GM18870 (cell line): Measurements from ENCODE around the gene NPHP3.
"Not testable (repeated sequence)": the region's sequence is repeated elsewhere in the genome, so short reads cannot be mapped to it uniquely, and the experiment has no call there.

Experiments
- ATAC-seq: cut with Tn5 transposase; IDR thresholded peaks from one replicate; pipeline ENCODE4 v1.9.1; 2021; ENCODE audit warnings: moderate library complexity; ENCODE audit not compliant: unreplicated experiment

The NPHP3 gene, protein sequence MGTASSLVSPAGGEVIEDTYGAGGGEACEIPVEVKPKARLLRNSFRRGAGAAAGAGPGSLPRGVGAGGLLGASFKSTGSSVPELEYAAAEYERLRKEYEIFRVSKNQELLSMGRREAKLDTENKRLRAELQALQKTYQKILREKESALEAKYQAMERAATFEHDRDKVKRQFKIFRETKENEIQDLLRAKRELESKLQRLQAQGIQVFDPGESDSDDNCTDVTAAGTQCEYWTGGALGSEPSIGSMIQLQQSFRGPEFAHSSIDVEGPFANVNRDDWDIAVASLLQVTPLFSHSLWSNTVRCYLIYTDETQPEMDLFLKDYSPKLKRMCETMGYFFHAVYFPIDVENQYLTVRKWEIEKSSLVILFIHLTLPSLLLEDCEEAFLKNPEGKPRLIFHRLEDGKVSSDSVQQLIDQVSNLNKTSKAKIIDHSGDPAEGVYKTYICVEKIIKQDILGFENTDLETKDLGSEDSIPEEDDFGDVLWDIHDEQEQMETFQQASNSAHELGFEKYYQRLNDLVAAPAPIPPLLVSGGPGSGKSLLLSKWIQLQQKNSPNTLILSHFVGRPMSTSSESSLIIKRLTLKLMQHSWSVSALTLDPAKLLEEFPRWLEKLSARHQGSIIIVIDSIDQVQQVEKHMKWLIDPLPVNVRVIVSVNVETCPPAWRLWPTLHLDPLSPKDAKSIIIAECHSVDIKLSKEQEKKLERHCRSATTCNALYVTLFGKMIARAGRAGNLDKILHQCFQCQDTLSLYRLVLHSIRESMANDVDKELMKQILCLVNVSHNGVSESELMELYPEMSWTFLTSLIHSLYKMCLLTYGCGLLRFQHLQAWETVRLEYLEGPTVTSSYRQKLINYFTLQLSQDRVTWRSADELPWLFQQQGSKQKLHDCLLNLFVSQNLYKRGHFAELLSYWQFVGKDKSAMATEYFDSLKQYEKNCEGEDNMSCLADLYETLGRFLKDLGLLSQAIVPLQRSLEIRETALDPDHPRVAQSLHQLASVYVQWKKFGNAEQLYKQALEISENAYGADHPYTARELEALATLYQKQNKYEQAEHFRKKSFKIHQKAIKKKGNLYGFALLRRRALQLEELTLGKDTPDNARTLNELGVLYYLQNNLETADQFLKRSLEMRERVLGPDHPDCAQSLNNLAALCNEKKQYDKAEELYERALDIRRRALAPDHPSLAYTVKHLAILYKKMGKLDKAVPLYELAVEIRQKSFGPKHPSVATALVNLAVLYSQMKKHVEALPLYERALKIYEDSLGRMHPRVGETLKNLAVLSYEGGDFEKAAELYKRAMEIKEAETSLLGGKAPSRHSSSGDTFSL (N-terminal part only)

GRCh38 chr3:132722165-132723023 lies at the start of gene NPHP3:
Gene NPHP3 (minus strand): TSS chr3:132722409. CDS start chr3:132722355, 54 bp downstream.
- ATAC-seq, result no peak

DNA sequence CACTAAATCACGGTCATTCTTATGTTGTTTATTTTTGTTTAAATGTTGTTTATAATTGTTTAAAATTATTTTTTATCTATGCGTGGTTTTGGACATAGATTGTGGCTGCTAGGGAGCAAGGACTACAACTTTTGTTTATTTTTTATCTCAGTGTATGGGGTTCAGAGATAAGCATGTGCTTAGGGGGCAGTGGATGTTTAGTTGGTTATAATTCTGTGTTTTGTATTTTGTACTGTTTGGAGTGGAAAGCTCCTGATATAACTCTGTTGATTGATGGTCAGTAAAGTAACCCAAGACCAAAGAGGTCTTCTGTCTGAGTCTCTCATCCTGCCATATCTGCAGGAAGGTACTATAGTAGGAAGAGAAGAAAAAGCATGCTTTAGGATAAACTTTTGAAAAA lies 36.5 kb upstream of the NPHP3 start:
- no peak for ATAC-seq

GRCh38 chr3:132756108-132756650 lies 34.0 kb upstream of the NPHP3 start:
- ATAC-seq, result no peak

DNA sequence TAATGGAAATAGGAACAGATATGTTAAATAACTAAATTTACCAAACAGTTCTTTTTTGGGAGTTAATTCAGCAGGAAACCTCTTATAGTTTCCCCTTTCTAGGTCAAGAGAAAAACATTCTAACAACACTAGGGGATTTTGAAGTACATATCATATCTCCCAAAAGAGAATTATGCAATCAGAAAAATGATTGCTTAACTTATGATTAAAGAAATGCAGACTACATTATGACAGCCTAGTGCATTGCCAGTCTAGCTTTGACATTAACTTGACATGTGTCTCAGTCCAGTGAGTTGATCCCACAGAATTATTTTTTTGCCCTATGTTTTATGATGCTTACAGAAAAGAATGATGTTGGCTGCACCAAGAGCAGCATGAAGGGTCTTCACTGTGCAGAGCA lies 31.7 kb upstream of the NPHP3 start:
- ATAC-seq, result no peak

DNA sequence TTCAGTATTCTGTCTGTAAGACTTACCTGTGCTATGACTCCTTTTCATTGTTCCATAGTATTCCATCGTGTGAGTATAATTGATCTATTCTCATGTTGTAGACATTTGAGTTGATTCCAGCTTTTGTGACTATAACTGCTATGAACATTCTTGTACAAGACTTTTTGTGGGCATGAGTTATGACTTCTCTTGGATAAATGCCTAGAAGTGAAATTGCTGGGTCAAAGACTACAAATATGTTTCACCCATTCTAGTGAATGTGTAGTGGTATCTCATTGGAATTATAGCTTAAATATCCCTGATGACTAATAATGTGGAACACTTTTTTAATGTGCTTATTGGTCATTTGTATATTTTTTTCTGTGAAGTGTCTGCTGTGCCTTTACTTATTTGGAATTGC lies 27.6 kb upstream of the NPHP3 start:
- no peak for ATAC-seq

- not testable (repeated sequence) for ATAC-seq
Measured at GRCh38 chr3:132746720-132747119, 24.5 kb upstream of the NPHP3 start.

DNA sequence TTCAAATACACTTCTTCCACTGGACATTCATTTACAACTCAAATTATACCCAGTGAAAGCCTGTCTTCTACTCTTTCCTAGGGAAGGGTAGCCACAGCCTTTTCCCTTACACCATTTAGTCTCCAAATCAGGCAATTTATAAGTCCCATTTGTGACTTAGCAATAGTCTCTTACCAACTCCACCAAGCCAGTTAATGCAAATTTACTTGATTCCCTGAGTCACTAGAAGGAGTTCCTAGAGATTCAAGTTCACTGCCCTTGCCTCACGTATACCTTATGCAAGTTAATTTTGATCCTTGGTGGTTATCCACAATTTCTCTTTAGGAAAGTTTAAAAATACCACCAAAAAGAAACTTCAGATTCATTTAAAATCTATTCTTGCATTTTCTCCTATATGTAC lies 16.1 kb upstream of the NPHP3 start:
- ATAC-seq, result no peak

DNA sequence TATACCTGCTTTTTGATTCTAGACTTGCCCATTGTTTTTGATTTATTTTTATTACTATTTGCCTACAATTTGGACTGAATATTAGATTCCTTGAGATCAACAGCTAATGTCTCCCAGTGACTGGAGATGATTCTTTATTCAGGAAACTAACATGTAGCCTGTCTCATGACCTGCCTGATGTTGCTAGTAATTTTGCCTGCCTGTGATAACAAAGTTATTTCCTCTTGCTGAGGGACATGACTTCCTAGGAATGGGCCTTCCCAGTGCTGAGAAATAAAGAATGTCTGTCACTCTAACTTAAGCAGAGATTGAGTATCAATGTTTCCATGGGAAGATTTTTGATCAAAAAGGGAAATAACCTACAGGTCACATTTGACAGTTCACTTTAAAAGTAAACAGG lies 13.4 kb upstream of the NPHP3 start:
- no peak for ATAC-seq

DNA sequence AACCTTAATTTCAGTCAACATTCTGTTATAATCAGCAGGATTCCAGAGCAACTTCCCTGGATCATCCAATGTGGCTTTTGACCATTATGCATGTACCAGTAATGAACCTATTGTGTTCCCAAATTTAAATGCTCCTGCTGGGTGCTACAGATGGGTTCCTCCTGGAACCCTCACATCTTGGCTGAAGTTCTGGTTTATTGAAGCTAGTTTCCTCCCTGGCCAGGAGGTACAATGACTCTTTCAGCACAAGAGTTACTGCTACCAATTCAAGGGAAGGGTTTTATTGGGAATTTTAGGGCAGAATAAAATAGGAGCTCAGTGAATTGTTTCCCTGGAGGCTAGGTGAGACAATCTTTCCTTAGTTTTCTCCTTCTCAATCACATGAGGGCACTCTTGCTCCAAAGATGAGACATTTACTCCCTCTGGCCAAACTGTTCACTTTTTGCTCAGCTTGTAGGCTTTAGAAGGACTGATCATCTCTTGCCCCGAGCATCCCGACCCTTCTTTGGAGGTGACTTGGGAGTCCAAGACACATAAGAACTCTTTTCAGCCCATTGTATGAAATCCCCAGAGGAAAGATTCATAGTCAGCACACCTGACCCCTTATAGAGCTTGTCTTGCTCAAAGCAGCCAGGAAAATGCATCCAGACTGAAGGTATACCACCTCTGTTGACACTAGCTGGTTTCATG lies 8.8 kb upstream of the NPHP3 start:
- no peak for ATAC-seq

GRCh38 chr3:132726341-132726823 lies 4.2 kb upstream of the NPHP3 start:
- no peak for ATAC-seq

DNA sequence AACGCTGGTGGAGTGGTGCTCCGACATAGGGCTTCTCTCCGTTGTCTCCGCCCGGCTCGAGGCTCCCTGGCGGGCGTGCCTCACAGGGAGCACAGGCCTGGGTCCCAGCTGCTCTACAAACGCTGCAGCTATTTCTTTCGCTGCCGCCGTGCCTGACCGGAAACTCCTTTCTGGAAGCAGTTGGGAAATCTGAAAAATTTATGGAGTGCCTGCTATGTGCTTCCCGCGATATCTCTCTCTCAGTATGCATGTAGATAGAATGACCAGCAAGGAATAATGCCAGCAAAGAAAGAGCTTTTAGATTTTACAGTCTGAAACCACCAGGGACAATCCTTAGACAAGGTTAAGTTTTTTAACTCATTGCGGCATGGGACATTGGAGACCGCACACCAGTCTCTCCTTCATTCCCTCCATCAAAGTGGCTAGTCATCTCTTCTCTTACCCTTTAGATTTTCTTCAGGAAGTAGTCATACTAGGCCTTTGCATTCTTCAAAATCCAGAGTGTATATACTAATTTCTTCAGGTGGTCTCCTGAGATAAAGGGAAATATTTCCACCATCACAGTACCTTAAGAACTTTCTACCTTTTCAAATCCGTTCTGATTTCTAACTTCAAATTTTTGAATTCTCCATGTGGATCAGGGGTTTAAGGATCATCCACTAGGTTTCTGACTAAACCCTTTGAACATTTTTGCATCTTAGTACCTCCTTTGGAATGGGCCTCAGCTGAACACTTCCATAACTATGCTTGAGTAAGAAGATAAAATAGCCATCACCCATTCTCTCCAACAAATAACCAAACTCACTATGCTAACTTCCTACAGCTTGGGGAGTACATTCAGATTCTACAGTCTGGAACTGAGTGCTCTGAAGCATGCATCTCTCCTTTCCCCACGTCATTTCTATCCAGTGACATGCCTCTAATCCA lies 1.1 kb upstream of the NPHP3 start:
- ATAC-seq, result no peak

DNA sequence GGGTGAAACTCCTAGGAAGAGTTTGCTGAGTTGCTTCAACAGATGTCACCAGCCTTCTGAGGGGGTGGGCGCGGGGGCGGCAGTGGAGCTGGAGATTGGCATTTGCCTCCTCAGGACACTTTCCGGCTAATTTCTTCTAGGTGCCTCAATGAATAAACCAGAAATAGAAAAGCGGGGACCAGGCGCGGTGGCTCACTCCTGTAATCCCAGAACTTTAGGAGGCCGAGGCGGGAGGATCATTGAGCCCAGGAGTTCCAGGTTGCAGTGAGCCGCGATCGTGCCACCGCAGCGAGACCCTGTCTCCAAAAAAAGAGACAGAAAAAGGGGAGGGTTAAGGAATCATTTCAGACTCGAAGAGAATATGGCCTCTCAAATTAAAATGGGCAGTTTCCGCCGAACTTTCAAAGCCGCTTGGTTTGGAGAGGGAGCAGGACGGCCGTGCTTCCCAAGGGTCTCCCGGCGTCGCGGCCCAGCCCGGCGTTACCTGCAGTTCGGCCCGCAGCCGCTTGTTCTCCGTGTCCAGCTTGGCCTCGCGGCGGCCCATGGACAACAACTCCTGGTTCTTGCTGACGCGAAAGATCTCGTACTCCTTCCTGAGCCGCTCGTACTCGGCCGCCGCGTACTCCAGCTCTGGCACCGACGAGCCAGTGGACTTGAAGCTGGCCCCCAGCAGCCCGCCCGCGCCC lies 587 bp downstream of the NPHP3 start:
- ATAC-seq, result no peak

- ATAC-seq, result no peak
Measured at GRCh38 chr3:132720228-132720627, 2.0 kb downstream of the NPHP3 start.

DNA sequence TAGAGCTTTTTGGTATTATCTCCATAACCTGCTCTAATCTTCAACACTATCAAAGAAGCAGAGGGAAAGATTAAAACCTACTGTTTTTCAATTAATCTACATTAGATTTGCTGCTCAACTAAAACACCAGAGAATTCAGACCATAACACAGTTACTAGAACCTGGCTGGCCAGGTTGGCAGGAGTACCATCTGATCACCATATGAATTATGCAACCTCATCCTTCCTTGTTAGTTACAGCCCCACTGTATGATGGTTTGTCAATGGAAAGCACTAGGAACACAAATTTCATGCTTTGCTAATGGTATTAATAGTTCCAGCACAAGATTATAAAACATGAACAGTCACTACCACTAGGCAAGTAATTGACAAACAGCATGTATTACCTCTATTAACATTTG lies 5.8 kb downstream of the NPHP3 start:
- ATAC-seq, result no peak

DNA sequence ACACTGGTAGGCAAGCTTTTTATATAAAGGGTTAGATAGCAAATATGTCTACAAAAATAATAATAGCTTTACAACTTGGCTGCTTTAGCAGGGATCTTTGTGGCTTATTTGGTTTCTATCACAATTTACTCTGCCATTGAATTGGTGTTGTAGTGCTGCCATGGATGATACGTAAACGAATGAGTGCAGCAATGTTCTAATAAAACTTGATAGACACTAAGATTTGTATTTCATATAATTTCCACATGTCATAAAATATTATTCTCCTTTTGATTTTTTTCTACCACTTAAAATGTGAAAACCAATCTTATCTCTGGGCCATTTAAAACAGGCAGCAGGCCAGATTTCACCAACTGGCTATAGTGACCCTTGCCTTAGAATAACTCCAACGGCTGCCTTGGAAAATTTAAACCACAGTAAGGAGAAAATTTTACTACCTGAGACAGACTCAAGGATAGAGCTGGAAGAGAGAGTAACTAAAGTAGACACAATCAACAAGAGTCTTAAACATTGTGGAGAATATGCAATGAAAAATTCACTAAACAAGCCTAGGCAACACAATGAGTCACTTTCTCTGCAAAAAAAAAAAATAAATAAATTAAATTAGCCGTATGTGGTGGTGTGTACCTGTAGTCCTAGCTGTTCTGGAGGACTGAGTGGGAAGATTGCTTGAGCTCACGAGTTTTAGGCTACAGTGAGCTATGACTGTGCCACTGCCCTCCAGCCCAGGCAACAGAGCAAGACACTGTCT lies 8.1 kb downstream of the NPHP3 start:
- ATAC-seq, result no peak

DNA sequence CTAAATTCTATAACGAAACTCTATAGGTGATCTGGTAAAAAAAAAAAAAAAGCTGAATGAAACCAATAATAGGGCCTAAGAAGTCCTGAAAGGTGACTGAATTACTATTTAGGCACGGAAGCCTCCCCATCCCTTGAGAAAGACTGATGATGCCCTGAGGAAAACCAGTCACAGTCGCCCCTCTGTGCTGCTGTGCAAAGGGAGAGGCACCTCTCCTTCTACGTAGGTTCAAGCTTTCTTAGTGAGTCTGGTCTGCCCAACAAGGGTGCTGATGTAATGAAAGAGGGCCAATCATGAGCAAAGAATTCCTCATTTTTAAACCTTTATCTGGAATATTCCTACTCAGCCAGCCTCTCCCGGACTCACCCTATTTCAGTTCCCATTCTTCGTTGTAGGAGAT lies 11.9 kb downstream of the NPHP3 start:
- no peak for ATAC-seq

DNA sequence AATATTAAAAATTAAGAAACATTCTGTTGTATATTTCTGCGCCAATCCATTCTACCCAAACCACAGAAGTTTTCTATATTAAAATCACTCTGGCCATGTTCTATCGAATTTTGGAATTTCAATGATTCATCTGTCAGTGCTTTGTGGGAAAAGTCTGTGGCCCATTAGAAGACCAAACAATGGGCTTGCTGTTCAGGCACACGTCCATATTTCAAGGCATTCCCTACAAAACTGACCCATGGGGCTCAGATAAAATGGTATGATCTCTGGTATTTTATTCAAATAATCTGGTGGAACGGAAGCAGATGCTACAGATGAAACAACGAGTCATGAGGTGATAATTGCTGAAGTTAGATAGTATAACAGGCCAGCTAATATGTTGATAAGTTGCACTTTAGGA lies 12.4 kb downstream of the NPHP3 start:
- ATAC-seq, result no peak
